ENCODE results near the gene MRTFB.

Gene MRTFB

DNA sequence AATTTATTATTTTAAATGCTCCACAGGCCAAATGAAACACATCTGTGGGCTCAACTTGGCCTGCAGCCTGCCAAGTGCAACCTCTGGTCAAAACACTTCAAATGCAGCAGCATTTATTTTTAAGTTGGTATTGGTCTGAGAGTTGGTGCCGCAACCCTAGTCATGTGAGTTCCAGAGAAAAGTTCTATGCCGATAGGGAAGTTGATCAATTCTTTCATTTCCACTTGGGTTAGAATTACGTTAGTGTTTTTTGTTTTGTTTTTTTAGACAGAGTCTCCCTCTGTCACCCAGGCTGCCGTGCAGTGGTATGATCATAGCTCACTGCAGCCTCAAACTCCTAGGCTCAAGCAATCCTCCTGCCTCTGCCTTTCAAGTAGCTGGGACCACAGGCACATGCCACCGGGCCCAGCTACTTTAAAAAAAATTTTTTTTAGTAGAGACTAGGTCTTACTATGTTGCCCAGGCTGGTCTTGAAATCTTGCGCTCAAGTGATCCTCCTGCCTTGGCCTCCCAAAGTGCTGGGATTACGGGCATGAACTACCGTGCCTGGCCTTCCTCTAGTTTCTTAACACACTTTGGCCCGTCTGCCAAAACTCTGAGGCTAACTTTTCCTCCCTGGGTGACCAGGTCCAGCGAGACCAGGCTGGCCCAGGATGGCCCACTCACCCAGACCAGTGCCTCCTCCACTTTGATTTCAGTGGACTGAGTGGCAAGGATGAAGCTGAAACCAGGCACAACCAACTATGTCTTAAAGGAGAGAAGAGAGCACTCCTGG, 221.1 kb downstream of the MRTFB start:
- no peak for DNase-seq

DNA sequence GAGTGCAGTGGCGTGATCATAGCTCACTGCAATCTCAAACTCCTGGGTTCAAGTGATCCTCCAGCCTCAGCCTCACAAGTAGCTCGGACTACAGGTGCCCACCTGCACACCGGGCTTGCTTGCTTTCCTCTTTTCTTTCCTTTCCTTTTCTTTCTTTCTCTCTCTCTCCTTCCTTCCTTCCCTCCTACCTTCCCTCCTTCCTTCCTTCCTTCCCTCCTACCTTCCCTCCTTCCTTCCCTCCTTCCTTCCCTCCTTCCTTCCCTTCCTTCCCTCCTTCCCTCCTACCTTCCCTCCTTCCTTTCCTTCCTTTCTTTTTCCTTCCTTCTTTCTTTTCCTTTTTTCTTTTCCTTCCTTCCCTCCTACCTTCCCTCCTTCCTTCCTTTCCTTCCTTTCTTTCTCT, 225.5 kb downstream of the MRTFB start:
- no peak for DNase-seq

DNA sequence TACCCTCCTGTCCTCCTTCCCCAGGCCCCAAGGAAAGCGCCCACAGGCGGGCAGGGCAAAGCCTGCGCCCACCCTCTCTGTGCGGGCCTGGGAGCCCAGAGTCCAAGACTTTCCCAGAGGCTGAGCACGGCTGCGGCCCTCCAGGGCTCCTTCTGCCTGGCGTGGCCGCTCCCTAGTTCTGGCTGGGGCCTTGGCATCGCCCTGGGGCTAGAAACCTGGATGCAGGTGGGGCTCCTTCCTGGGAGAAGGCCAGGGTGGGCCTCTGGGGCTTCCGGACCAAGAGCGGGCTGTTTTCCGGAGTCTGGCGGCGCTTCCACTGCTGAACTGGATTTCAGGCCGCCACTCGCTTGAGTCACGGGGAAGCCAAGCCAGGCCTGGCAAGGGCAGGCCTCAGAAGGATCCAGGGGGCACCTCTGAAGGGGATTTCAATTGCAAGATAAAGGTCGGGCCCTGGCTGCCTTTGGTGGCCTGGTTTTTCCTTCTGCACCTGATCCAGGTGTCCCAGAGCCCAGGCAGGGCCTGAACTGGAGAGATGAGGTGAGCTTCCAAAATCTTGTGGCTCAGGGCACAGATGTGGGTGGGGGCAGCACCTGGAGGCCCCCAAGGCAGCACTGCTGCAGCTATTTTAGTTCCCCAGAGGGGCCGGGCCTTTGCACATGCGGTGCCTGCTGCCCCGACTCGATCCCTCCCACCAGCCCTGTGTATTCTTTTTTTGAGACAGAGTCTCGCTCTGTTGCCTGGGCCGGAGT, 227.4 kb downstream of the MRTFB start:
- DNase-seq = no peak

DNA sequence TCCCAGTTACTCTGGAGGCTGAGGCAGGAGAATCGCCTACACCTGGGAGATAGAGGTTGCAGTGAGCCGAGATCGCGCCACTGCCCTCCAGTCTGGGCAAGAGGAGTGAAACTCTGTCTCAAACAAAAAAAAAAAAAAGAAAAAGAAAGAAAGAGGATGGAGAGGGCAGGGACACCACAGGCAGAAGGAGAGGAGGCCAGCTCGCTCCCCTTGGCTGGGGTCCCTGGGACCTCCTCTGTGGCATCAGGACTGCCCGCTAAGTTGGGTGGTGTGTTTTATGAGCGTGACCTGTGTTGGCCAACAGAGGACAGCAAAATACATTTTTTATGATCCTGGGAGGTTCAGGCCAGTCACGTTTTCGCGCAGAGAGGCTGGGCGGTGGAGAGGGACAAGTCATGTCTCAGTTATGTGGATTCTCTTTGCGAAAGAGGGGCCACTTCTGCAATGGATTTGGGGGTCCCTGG, 229.6 kb downstream of the MRTFB start:
- DNase-seq = peak; percentile 83

DNA sequence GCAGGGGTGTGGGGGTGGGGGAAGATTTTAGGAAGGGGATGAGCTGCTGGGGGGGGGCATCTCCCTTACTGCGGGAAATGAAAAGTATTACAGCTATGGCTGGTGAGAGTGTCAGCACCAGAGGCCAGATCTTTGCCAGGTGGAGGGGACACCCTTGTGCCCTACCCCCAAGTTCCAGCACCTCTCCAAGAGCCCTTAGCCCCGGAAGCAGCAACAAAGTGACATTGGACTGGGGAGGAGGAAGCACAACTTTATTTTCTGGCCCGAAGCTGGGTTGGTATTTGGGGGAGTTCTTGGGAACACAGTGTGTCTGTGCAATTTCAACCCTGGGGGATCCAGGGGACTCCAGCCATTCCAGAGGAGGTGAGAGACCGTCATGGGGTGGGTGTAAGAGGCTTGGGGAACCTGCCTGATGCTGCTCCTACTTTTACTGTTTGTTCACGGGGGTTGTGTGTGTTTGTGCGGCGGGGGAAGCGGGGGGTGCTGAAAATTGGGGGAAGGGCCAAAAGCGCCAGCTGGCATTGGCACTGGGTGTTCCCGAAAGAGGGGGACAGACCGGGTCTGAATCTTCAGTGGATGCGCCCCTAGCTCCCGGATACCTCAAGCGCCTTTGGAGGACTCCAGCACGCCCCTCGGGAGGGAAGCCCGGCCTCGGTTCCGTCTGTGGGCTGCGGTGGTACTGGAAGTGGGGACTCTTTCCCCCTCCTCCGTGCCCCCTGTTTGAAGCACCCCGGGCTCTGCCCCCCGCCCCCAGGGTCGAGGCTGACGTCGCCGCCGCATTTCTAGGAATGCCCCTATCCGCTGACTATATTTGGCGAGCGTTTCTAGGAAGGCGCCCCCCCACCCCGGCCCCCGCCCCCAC, 230.3 kb downstream of the MRTFB start:
- no peak for DNase-seq

DNA sequence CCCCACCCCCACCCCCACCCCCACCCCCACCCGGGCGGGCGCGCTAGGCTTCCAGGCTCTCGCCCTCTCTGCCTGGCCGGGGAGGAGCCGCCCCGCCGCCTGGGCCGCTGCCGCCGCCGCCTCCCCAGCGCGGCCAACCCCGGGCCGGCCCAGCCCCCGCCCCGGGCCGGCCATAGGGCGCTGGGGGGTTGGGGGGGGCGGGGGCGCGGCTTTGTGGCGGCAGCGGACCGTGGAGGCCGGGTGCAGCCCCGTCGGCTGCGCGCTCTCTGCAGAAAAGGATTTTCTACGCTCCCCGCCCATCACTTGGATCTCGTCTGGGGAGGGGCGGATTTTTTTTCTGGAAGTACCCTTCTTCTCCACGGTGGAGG, 230.9 kb downstream of the MRTFB start:
- DNase-seq = peak; percentile 69

DNA sequence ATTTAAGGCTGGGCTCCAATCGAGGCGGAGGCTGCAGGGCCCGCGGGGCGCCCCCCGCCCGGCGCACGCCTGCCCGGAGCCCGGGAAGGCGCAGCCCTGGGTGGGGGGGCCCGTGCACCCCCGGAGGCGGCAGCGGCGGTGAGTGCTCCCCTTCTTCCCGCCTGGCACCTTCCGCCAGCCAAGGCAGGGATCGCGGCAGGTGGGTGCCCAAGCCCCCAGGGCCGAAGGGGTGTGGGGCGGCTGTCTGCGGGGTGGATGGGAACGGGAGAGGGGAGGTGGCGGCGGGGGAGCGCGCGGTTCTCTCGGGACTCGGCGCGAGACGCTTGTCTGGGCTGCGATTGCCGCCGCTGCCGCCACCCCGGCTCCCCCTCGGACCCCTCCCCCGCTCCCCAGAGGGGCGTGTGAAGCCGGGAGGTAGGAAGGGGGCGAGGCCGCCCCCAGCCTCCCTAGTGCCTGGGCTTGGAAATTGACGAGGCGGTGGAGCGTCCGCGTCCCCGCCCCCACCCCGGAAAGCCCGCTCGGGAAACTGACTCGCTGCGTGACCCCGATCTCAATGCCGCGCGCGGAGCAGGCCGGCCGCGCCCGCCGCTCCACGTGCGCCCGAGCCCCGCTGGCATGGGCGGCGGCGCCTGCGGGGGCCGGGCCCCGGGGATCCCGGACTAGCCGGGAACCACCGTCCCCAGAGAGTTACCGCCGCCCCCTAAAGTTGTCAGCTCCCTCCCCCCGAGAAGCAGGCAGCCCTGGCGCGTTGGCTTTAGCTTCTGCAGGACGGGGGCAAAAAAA, 231.5 kb downstream of the MRTFB start:
- DNase-seq = no peak

DNA sequence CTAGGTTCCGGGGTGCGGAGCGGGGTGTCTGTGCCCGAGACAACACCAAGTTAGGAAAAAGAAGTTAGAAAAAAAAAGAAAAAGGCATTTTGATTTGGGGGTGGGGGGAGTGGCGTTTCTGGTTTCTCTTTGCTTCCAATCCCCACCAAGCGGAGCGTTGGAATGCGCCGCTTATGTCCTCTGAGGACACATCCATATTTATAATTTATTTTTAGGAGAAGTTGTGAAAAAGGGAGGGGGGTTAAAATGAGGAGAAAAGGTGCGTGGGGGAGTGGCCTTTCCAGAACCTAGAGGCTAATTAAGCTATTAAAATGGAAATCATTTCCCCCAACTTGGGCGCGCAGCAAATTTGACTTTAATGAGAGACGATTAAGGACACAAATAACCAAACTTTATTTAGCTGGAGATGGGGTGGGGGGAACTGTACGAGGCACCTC, 232.1 kb downstream of the MRTFB start:
- DNase-seq = no peak

DNA sequence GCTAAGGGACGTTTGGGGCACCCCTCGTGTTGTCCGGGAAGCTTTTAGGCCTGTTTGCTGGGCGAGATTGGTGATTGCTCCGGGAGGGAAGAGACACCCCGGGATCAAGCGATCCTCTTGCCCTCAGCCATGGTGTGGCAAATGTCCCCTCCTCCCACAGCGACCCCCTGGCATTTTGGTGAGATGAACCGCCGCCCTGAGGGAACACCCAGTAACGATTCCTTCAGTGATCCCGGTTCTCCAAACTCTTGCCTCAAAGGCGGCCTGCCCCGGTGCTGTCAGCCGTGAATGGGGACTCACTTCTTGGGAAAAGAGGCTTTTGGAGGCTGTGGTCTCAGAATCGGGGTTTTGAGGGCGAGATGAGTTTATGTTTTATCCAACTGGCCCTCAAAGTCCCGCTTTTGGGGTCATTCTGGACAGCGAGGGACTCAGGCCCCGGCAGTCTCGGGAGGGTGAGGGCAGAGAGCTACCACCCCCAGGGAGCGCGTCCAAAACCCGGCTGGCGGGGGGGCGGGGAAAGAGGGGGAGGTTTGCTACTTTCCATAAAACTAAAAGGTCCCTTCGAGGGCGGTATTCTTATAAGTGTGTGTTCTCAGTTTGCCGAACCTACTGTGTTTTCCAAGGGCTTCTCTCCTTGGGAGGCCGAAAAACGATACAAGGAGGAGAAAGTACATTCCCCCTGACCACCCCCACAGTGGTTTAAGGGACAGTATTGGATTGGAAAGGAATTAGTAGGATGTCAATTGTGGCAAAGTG, 232.7 kb downstream of the MRTFB start:
- DNase-seq = no peak

DNA sequence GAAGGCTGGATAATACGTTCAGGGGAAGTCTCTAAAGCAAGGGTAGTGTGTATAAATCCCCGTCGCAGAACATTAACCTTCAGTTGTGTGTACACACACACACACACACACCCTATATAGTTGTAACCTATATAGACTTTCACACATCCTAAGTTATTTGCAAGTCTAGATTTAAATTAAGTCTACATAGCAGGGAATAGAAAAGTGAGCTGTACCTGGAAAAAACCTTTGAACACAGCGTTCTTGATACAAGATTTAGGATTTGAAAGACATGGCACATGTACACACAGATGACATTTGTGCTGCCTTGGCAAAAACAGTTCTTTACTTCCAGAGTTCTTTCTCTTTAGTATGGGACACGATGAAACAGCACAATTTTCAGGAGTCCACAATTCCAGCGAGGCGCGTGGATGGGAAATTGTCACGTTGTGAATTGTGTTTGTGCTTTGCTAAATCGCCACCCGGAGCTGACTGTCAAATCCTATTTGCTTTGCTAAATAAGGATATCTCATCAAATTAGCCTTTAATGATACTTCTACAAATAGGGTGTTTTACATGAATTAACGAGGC, 233.9 kb downstream of the MRTFB start:
- DNase-seq = no peak

DNA sequence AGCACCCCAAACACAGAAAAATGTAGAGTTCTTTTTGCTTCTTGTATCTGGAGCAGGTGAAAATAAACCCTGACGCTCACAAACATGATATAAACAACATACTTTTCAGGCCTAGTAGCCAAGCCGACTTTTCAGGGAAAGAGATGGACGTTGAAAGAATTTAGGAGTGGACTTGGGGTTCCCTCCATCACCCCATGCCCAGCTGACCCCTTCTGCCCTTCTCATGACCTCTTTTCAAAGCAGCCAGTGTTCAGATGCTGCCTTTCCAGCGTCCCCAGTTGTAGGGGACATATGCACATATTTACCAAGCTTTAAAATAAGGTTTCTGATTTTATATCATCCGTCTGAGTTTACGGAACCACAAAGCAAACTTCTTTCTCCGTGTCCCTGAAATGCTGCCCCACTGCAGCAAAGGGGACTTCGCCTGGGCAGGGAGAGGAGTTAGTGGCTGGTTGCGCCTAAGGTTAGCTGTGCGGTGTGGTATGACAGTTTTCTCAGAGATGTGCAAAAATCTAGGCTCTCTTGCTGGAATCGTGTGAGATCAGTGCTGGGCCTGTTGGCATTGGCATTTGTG, 235.5 kb downstream of the MRTFB start:
- DNase-seq = no peak

DNA sequence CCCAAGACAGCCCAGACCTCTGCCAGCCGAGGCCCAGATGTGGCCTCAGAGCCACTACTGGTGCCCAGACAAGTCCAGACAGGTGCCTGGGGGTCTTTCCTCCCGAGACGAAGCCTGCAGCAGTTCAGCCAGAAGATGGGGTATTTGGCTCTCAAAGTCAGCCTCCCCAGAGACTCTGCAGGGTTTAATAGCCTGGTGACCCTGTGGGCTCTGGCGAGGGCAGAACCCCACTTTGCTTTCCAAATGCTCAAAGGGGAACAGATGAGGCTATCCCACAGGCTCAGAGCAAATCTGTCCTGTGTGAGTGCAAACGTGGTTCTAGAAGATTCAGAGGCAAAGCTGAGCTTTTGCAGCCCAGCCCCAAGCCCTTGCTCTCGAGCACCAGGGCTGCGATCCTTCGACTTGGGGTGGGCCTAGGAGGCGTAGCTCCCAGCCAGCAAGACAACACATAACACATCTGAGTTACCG, 236.0 kb downstream of the MRTFB start:
- DNase-seq = no peak

DNA sequence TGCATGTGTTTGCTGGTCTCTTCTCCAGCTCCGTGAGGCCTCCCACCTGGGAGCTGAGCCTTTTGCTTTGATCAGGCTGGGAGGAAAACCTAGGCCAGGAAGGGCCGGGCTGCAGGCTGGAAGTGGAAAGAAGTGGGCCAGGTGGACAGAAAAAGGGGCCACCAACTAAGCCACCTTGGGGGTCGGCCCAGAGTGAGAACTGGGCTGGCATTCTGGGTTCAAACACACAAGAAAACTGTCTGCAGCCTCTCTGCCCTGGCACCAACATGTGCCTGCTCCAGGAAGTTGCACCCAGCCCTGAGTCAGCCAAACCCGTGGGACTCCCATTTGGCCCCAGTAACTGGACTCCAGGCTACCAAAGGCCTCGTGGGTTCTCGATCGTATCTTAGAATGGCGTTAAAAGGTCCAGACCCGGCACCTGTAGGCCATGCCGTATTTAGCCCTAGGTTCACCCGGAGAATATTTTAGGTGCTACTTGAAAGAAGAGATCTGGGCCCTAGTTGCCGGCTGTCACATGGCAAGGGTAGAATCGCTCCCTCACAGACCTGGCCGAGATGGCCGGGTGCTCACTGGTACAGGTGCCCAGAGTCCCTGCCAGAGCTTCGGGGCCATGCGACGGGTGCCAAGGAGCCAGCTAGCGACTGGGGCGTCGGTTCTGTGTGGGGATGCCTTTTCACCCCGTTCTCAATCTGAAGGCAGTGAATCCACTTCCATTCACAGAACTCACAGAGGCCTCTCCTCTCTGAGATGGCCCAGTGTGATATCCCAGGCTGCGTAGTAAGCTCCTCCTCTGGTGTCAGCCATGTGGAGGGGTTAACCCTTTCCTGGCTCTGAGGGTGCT, 236.6 kb downstream of the MRTFB start:
- no peak for DNase-seq

DNA sequence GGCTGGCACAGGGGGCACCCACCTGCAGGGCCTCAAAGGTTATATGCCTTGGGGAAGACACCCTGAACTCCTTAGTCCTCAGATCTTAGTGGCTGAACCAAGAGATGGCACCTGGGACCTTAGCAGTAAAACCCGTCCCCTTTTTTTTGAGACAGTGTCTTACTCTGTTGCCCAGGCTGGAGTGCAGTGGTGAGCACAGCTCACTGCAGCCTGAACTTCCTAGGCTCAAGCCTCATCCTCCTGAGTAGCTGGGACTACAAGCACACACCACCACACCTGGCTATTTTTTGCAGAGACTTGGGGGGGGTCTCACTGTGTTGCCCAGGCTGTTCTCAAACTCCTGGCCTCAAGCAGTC, 237.2 kb downstream of the MRTFB start:
- DNase-seq = no peak

DNA sequence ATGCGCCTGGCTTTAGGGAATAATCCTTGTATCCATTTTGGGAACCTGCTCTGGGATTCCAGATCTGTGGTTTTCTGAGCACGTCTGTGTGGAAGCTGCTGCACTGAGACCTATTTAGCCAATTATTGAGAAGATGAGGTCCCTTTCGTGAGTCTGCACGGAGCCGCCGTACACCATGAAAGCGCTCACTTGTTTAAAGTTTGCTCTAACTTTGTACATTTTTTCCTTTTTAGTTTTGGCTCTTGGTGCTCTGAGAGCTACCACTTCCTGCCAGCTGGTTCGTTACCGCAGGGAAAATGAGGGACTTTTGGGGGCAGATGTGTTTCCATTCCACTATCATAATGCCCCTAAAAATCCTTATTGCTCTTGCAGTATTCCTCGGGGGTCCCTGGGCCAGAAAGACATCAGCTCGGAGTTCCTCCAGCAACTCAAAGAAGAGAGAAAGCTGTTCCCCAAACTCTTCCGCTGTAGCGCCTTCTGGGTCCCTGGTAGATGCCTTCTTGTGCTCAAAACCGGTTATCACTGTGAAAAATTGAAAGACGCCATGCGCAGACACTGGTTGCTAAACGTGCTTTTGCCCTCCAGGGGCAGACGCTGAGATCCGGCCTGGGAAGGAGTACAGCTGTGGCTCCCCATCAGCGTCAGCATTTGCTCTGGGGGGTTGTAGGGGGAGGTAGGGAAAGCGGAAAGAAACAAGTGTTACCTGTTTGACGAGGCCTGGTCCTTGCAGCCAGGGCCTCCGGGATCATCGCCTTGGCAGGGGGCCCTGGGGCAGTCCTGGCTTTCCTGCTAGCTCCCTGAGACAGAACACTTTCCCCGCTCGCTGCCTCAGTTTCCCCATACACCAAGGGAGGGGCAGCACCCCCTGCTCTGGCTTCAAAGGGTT, 238.1 kb downstream of the MRTFB start:
- DNase-seq = no peak

DNA sequence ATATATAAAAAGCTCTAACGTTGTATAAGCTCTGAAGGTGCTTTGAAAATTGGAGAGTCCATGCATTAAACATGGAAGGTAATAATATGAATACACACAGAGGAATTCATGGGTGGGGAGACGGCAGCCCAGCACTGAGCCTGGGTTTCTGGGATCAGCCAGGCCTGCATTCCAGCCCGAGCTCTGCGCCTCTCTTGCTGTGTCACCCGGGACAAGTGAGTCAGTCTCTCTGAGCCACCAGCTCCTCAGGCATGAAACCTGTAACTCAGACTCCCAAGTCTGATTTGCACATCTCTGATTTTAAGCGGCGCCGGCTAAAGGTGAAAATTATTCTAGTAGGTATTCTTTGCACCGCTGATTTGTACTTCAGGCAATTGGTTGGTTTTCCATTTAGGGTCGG, 238.8 kb downstream of the MRTFB start:
- DNase-seq = peak; percentile 27

DNA sequence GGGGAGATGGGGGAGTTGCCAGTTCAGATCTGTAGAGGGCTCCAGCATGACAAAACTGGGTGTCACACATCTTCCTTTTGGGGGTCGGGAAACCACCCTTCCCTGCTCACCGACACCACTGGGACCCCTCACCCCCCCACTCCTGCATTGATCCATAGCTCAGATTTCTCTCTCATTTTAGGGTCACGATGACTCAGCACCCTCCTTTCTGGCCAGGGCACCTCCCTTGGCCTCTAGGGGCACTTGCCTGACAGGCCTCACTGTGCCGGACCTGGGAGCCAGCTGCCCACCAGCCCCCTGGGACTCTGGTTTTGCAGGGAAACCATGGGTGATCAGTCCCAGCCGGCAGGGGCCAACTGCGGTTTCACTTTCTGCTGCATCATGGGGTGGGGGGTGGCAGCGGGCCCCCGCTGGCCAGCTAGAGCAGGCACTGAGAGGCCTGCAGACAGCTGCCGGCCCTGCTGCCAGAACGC, 239.4 kb downstream of the MRTFB start:
- no peak for DNase-seq

DNA sequence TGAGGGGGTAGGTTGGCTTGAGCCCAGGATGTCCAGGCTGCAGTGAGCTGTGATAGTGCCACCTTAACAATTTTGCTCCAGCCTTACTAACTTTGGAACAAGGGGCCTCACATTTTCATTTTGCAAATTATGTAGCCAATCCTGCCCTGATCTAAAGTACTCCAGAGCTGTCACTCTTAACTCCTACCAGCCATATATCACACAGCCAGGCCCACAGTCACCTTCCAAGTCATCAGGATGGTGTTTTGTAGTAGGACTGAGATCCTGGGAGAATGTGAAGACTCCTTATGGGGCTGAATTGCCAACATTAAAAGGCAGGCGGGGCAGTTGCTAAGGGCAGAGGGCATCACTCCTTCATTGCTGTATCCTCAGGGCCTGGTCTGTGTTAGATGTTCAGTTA, 243.0 kb downstream of the MRTFB start:
- DNase-seq = no peak

All from amniotic stem cell (primary cell).